GM18951 (cell line): Measurements from ENCODE around the gene GPR15.

Source experiments
- POLR2A ChIP-seq: IDR thresholded peaks from 4 replicates; pipeline ENCODE4 v1.6.1; 2011; ENCODE audit warnings: mild to moderate bottlenecking; ENCODE audit not compliant: insufficient read length, insufficient read depth; ENCODE audit errors: extremely low read depth
- in situ Hi-C: fragments of 300-500 bp; cut with MboI; formaldehyde crosslinking; loops from one replicate; pipeline ENCODE4 v1.12.0; 2022; ENCODE audit warnings: low sequenced_read_pairs, mixed read lengths, inconsistent platforms; ENCODE audit not compliant: unreplicated experiment

GPR15 gene

GRCh38 chr3:98531622-98532274, at the start of gene GPR15:
TSS of gene GPR15 (plus strand) at chr3:98531978. CDS start at chr3:98532034, 56 bp downstream.
- TF ChIP-seq POLR2A = peak; percentile 54
- in situ Hi-C loops = no loop called here

GRCh38 chr3:98482717-98483482, 48.9 kb upstream of the GPR15 start:
- in situ Hi-C loops = no loop called here
- TF ChIP-seq POLR2A = no peak

- TF ChIP-seq POLR2A = no peak
- in situ Hi-C loops = no loop called here
Measured at GRCh38 chr3:98483626-98484025, 48.2 kb upstream of the GPR15 start.

GRCh38 chr3:98497381-98497780, 34.4 kb upstream of the GPR15 start, which contains the start of gene OR5K2:
TSS of gene OR5K2 (plus strand) at chr3:98497681. CDS start at chr3:98497681, 0 bp downstream.
- no peak for TF ChIP-seq POLR2A
- in situ Hi-C loops = no loop called here

DNA sequence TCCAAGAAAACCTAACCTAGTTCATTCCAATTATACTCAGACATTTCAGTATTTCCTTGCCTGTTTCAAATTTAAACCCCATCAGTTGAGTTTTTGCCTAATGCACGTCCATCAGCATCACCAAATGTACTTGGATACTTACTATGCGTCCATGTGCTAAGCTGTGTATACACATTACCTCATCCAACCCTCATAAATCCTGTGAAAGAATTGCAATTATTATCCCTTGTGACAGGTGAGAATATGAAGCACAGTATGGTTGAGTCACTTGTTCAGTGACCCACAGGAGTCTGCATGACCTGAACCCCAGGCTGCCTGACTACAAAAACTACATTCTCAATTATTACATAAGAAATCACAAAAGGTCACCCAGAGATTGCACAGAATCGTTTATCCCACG, 31.8 kb upstream of the GPR15 start:
- in situ Hi-C loops = no loop called here
- TF ChIP-seq POLR2A = no peak

DNA sequence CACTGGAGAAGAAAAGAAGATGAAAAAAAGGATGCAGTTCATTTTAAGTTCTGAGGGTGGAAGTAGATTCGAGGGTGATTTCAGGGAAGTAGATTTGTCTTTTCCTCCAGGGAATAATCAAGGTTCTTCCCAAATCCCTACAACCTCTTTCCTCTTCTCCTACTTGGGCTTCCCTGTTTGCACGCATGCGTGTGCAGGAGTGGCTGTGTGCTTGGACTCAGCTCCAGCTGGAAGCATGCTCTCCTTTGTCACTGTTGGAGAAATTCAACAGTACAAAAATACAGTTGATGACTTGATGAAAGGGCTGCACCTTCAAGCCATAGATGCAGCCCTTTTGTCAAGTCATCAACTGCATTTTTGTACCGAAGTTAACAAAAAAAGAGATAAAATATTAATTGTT, 30.5 kb upstream of the GPR15 start:
- in situ Hi-C loops = no loop called here
- TF ChIP-seq POLR2A = no peak

DNA sequence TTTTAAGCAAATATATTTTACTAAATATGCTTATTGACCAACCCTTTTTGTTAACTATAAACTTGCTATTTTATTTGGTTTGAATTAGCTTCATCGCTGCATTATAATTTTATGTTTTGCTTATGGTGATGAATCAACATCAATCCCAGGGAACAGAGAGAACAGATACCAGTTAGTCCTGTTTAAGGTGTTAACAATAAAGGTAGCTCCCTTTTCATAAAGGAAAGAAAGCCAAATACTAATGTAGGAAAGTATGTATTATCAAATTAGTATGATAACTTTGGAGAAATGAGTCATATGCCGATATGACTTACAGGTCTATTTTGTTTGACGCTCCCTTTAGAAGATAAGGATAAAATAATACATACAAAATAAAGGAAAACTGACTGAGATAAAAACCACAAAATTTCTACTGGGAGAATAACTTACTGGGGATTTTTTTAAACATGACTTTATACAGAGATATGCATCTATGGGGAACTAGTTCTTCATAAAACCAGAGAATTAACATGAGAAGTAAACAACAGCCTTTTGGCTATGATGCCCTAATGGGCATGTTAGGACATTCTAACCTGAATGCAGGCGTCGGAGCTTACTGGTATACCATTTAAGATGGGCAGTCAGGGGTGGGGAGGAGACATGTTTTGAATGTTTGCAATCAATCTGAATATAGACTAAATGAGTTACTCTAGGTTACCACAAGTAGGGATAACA, 29.8 kb upstream of the GPR15 start:
- TF ChIP-seq POLR2A = no peak
- in situ Hi-C loops = no loop called here

DNA sequence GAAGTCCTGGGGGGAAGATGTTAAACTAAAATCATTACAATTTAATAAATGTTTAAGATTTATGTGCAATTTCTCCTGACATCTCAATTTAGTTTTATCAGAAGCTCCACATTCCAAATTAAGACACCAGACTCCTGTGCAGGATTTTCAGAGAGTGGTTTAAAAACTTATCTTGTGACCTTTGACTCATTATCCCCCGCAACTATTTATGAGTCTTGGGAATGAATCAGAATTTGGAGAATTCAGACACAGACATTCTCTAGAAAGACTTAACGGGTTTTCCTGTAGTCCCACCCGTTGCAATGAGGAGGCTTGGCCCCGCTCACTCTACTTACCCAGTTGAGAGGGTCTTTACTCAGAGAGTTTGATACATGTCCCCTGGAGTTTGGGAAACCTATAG, 27.2 kb upstream of the GPR15 start:
- in situ Hi-C loops = no loop called here
- TF ChIP-seq POLR2A = no peak

- in situ Hi-C loops = no loop called here
Measured at GRCh38 chr3:98508582-98508981, 23.2 kb upstream of the GPR15 start.

GRCh38 chr3:98512576-98512975, 19.2 kb upstream of the GPR15 start:
- no peak for TF ChIP-seq POLR2A
- in situ Hi-C loops = no loop called here

More at GRCh38 chr3:98508582-98508981, 23.2 kb upstream of the GPR15 start:
- TF ChIP-seq POLR2A = no peak

DNA sequence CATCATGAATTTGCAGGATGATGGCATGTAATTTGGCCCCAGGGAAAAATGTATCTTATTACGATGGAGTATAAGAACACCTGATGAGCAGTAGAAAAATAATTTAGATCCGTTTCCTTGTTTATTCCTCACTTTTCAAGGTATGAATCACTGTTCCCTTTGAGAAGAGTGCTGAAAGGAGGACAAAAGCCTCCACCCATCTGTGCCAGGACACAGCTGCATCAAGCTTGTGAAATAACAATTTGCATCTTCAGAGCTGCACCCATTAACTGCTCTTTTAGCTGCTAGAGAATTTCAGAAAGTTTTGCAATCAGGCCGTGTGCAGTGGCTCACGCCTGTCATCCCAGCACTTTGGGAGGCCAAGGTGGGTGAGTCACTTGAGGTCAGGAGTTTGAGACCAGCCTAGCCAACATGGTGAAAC, 18.7 kb upstream of the GPR15 start:
- no peak for TF ChIP-seq POLR2A
- in situ Hi-C loops = no loop called here

GRCh38 chr3:98513736-98514135, 18.0 kb upstream of the GPR15 start:
- in situ Hi-C loops = no loop called here
- TF ChIP-seq POLR2A = no peak

- in situ Hi-C loops = no loop called here
- no peak for TF ChIP-seq POLR2A
Measured at GRCh38 chr3:98514948-98515347, 16.8 kb upstream of the GPR15 start.
